ENCODE measurements around the gene CTNNA1. TPM values are rescaled to one million over a fixed set of nuclear protein-coding genes. Genes with fewer than 3 reads are reported as not detected.

CTNNA1 gene
- polyA plus RNA-seq, 3 donors, result 56.6 to 84.5 (median 66.2) TPM

GRCh38 chr5:138980441-138980840, 227.2 kb downstream of the CTNNA1 start:
- no peaks in the 10 kb centered on the region for H3K79me2 ChIP-seq (ENCODE audit: insufficient read depth, low read length)
- no peak overlapping the region for H3K4me2 ChIP-seq (replicated peaks; ENCODE audit: extremely low read depth, low read length, poor library complexity, severe bottlenecking)
- TF ChIP-seq CTCF (IDR thresholded peaks at IDR 0.05), result no peak
- H3K27ac ChIP-seq (ENCODE audit: low read depth in 1 of 2, low read length in 2 of 2), result no peak overlapping the region
- no peak for DNase-seq
- Mint-ChIP-seq H3K27ac (no peak overlapping the region), H3K4me3 (no peak overlapping the region), H3K9me3 (no peaks in the 10 kb centered on the region), H3K4me1 (peaks cover 4% of the 10 kb centered on the region), H3K36me3 (peaks cover 12 to 17% of the 10 kb centered on the region in 2 donors), H3K27me3 (ENCODE audit: low read depth in 3 of 3) (peaks cover 0 to 1% (median 1%) of the 10 kb centered on the region in 3 donors)
- no peaks in the 10 kb centered on the region for H4K20me1 ChIP-seq (ENCODE audit: insufficient read depth, low read length)
- H3K9me3 ChIP-seq (replicated peaks in 1 of 2; ENCODE audit: control insufficient read depth in 1 of 2, insufficient read depth in 1 of 2, low read length in 2 of 2), result no peaks in the 10 kb centered on the region
- intact Hi-C loops (cut with micrococcal nuclease), result no loop called here
- no peaks in the 10 kb centered on the region for H3K4me1 ChIP-seq (ENCODE audit: control insufficient read depth in 1 of 2, insufficient read depth in 2 of 2, low read length in 2 of 2)
- no peaks in the 10 kb centered on the region for H3K36me3 ChIP-seq (replicated peaks in 1 of 2; ENCODE audit: control insufficient read depth in 1 of 2, insufficient read depth in 2 of 2, low read length in 2 of 2)
- no peaks in the 10 kb centered on the region for H3K27me3 ChIP-seq (ENCODE audit: control insufficient read depth in 2 of 2, insufficient read depth in 2 of 2, low read length in 2 of 2)
- H3K4me3 ChIP-seq (replicated peaks in 1 of 3; ENCODE audit: low read depth in 2 of 3, low read length in 3 of 3), result no peak overlapping the region
- no peak overlapping the region for H3K9ac ChIP-seq (ENCODE audit: insufficient read depth, low read length, poor library complexity, severe bottlenecking)
- H2AFZ ChIP-seq (ENCODE audit: insufficient read depth, low read depth, low read length, poor library complexity, severe bottlenecking), result no peak overlapping the region

- Histone ChIP-seq H3K27ac (ENCODE audit: low read depth in 1 of 2, low read length in 2 of 2) (no peak overlapping the region), H3K4me3 (replicated peaks in 1 of 3; ENCODE audit: low read depth in 2 of 3, low read length in 3 of 3) (no peak overlapping the region), H3K79me2 (ENCODE audit: insufficient read depth, low read length) (no peaks in the 10 kb centered on the region), H3K4me2 (replicated peaks; ENCODE audit: extremely low read depth, low read length, poor library complexity, severe bottlenecking) (no peak overlapping the region), H3K4me1 (ENCODE audit: control insufficient read depth in 1 of 2, insufficient read depth in 2 of 2, low read length in 2 of 2) (no peaks in the 10 kb centered on the region), H3K27me3 (ENCODE audit: control insufficient read depth in 2 of 2, insufficient read depth in 2 of 2, low read length in 2 of 2) (no peaks in the 10 kb centered on the region), H3K36me3 (replicated peaks in 1 of 2; ENCODE audit: control insufficient read depth in 1 of 2, insufficient read depth in 2 of 2, low read length in 2 of 2) (no peaks in the 10 kb centered on the region), H3K9me3 (replicated peaks in 1 of 2; ENCODE audit: control insufficient read depth in 1 of 2, insufficient read depth in 1 of 2, low read length in 2 of 2) (no peaks in the 10 kb centered on the region), H2AFZ (ENCODE audit: insufficient read depth, low read depth, low read length, poor library complexity, severe bottlenecking) (no peak overlapping the region), H3K9ac (ENCODE audit: insufficient read depth, low read length, poor library complexity, severe bottlenecking) (no peak overlapping the region), H4K20me1 (ENCODE audit: insufficient read depth, low read length) (no peaks in the 10 kb centered on the region)
- no peak for DNase-seq
- intact Hi-C loops (cut with micrococcal nuclease), result no loop called here
- no peak overlapping the region for H3K4me3 Mint-ChIP-seq
- H3K36me3 Mint-ChIP-seq, result peaks cover 12 to 17% of the 10 kb centered on the region in 2 donors
- no CpG with 5 or more reads among the region's 3 CpGs for WGBS (ENCODE audit: insufficient coverage)
- no peaks in the 10 kb centered on the region for H3K9me3 Mint-ChIP-seq
- no peak for TF ChIP-seq CTCF (IDR thresholded peaks at IDR 0.05)
- peaks cover 0 to 1% (median 1%) of the 10 kb centered on the region in 3 donors for H3K27me3 Mint-ChIP-seq (ENCODE audit: low read depth in 3 of 3)
- H3K4me1 Mint-ChIP-seq, result peaks cover 4% of the 10 kb centered on the region
- H3K27ac Mint-ChIP-seq, result no peak overlapping the region
Observed at GRCh38 chr5:138981131-138981530, 227.9 kb downstream of the CTNNA1 start.

Data from CD14-positive monocyte (primary cell).